IMR-90 (cell line): ENCODE measurements around the gene PKDCC. TPM values are rescaled to one million over a fixed set of nuclear protein-coding genes. Genes with fewer than 3 reads are reported as not detected.

ENCODE experiments used
- ATAC-seq: fragments of 200-7000 bp; cut with Tn5 transposase; 2 replicates; pipeline ENCODE4 v1.9.1; 2020; ENCODE audit warnings: low read depth, mild to moderate bottlenecking, moderate library complexity
- BruUV-seq: library from RNA; stranded (reverse); fragments of 400-500 nt; replicated peaks from 2 replicates; lab custom pipeline; 2021; lab: Mats Ljungman, UMichigan
- CTCF ChIA-PET: fragments of 300-600 bp; formaldehyde crosslinking; extraction: SDS; loops from one replicate; lab custom pipeline; 2021; ENCODE audit warnings: antibody characterized with exemption; lab: Yijun Ruan, JAX
- POLR2A ChIA-PET: fragments of 300-600 bp; sonication (Branson Sonifier 250); formaldehyde crosslinking; loops from one replicate; lab custom pipeline; 2022; ENCODE audit warnings: antibody characterized with exemption; ENCODE audit not compliant: unreplicated experiment; lab: Charles Lee
- DNase-seq: peaks from one replicate; pipeline ENCODE4 v3.0.0; 2013
- H2AFZ ChIP-seq: replicated peaks from 2 replicates; pipeline ENCODE3; 2013; ENCODE audit warnings: low read length, mild to moderate bottlenecking; ENCODE audit not compliant: poor library complexity
- H2AK5ac ChIP-seq: 2 replicates; pipeline ENCODE4 v1.6.1; 2013; ENCODE audit warnings: low read depth, low read length, inconsistent platforms
- H2AK9ac ChIP-seq: replicated peaks from 2 replicates; pipeline ENCODE3; 2013; ENCODE audit warnings: mild to moderate bottlenecking, low read depth, low read length, moderate library complexity; ENCODE audit not compliant: poor library complexity
- H2BK120ac ChIP-seq: 2 replicates; pipeline ENCODE4 v1.6.1; 2013; ENCODE audit warnings: low read depth, low read length, inconsistent platforms
- H2BK15ac ChIP-seq: 3 replicates; pipeline ENCODE4 v1.6.1; 2013; ENCODE audit warnings: low read depth, low read length, inconsistent platforms
- H2BK20ac ChIP-seq: 2 replicates; pipeline ENCODE4 v1.6.1; 2013; ENCODE audit warnings: low read depth, mild to moderate bottlenecking, inconsistent platforms, low read length, moderate library complexity
- H2BK5ac ChIP-seq: 2 replicates; pipeline ENCODE4 v1.6.1; 2013; ENCODE audit warnings: mild to moderate bottlenecking, low read depth, low read length, inconsistent platforms; ENCODE audit not compliant: poor library complexity, severe bottlenecking
- H3K14ac ChIP-seq: replicated peaks from 2 replicates; pipeline ENCODE4 v1.6.1; 2013; ENCODE audit warnings: low read depth, low read length, inconsistent platforms
- H3K18ac ChIP-seq: 2 replicates; pipeline ENCODE4 v1.6.1; 2013; ENCODE audit warnings: low read depth, low read length, control low read depth
- H3K23ac ChIP-seq: 2 replicates; pipeline ENCODE4 v1.6.1; 2013; ENCODE audit warnings: low read depth, low read length, inconsistent platforms
- H3K27ac ChIP-seq: 2 replicates; pipeline ENCODE4 v1.5.1; 2013; ENCODE audit warnings: mild to moderate bottlenecking, control low read depth, low read length; ENCODE audit not compliant: insufficient read depth
- H3K27me3 ChIP-seq: 2 replicates; pipeline ENCODE4 v1.6.1; 2013; ENCODE audit warnings: low read length; ENCODE audit not compliant: control insufficient read depth, insufficient read depth
- H3K36me3 ChIP-seq: 2 replicates; pipeline ENCODE4 v1.6.1; 2013; ENCODE audit warnings: low read length, mixed read lengths; ENCODE audit not compliant: control insufficient read depth, insufficient read depth
- H3K4ac ChIP-seq: 2 replicates; pipeline ENCODE4 v1.6.1; 2013; ENCODE audit warnings: low read depth, low read length, inconsistent platforms
- H3K4me1 ChIP-seq: 2 replicates; pipeline ENCODE4 v1.6.1; 2013; ENCODE audit warnings: low read length, mixed read lengths; ENCODE audit not compliant: control insufficient read depth, insufficient read depth
- H3K4me2 ChIP-seq: 2 replicates; pipeline ENCODE4 v1.6.1; 2013; ENCODE audit warnings: low read depth, mild to moderate bottlenecking, control low read depth, low read length, moderate library complexity
- H3K4me3 ChIP-seq: 2 replicates; pipeline ENCODE4 v1.5.1; 2013; ENCODE audit warnings: low read depth, mild to moderate bottlenecking, control low read depth, low read length, moderate library complexity; ENCODE audit not compliant: insufficient read depth
- H3K56ac ChIP-seq: 2 replicates; pipeline ENCODE4 v1.6.1; 2013; ENCODE audit warnings: low read length, inconsistent platforms; ENCODE audit not compliant: insufficient read depth; ENCODE audit errors: extremely low read depth
- H3K79me1 ChIP-seq, 2 experiments: 2 replicates each; pipeline ENCODE4 v1.6.1; 2013; ENCODE audit warnings: low read length in 2 of 2, inconsistent platforms in 1 of 2, low read depth in 1 of 2
- H3K9ac ChIP-seq: 2 replicates; pipeline ENCODE4 v1.6.1; 2013; ENCODE audit warnings: low read depth, low read length, control low read depth
- H3K9me1 ChIP-seq: 2 replicates; pipeline ENCODE4 v1.6.1; 2013; ENCODE audit warnings: low read length, inconsistent platforms; ENCODE audit not compliant: insufficient read depth
- H3K9me3 ChIP-seq: 2 replicates; pipeline ENCODE4 v1.6.1; 2013; ENCODE audit warnings: low read length; ENCODE audit not compliant: control insufficient read depth, insufficient read depth
- H4K20me1 ChIP-seq: 2 replicates; pipeline ENCODE4 v1.6.1; 2013; ENCODE audit warnings: low read length, inconsistent platforms; ENCODE audit not compliant: insufficient read depth
- H4K5ac ChIP-seq: 2 replicates; pipeline ENCODE4 v1.6.1; 2013; ENCODE audit warnings: mild to moderate bottlenecking, low read depth, low read length, control low read depth
- H4K8ac ChIP-seq, 2 experiments: 2 replicates each; pipeline ENCODE4 v1.6.1; 2013; ENCODE audit warnings: low read depth in 2 of 2, low read length in 2 of 2, control low read depth in 1 of 2, inconsistent platforms in 1 of 2
- H4K91ac ChIP-seq: 2 replicates; pipeline ENCODE4 v1.6.1; 2013; ENCODE audit warnings: low read depth, low read length, inconsistent platforms; ENCODE audit not compliant: insufficient read depth
- BHLHE40 ChIP-seq: fragments of 150-350 bp; IDR thresholded peaks from 2 replicates; pipeline ENCODE4 v1.6.1; 2016; ENCODE audit warnings: mild to moderate bottlenecking, low read depth, low read length
- CEBPB ChIP-seq: IDR thresholded peaks from 2 replicates; pipeline ENCODE4 v1.6.1; 2012; ENCODE audit warnings: low read depth, low read length, improper control_type of control experiment
- MAZ ChIP-seq: IDR thresholded peaks from 2 replicates; pipeline ENCODE4 v1.6.1; 2012; ENCODE audit warnings: low read depth, mild to moderate bottlenecking, low read length, improper control_type of control experiment, moderate library complexity, borderline replicate concordance
- NFE2L2 ChIP-seq: fragments of 150-350 bp; IDR thresholded peaks from 2 replicates; pipeline ENCODE4 v1.6.1; 2016; ENCODE audit warnings: low read depth, mild to moderate bottlenecking, low read length
- RAD21 ChIP-seq: IDR thresholded peaks from 2 replicates; pipeline ENCODE4 v1.6.1; 2012; ENCODE audit warnings: low read length, improper control_type of control experiment
- USF2 ChIP-seq: fragments of 150-350 bp; IDR thresholded peaks from 2 replicates; pipeline ENCODE4 v1.6.1; 2017; ENCODE audit warnings: mild to moderate bottlenecking, antibody characterized with exemption, low read length, low read depth
- WGBS, 2 experiments: methylation state at CpG; one replicate each; pipeline versions ENCODE4 v1.1.5 to v1.1.7; 2013; ENCODE audit warnings: missing lambda C conversion rate in 2 of 2; ENCODE audit not compliant: insufficient read length in 1 of 2; ENCODE audit errors: extremely low coverage in 2 of 2; 5-methylcytosine and 5-hydroxymethylcytosine counted together
- dilution Hi-C: fragments of 300-500 bp; cut with HindIII; formaldehyde crosslinking; loops from one replicate; pipeline ENCODE4 v1.14.3; 2018; ENCODE audit warnings: low sequenced_read_pairs; ENCODE audit not compliant: unreplicated experiment
- in situ Hi-C: fragments of 300-500 bp; cut with MboI; formaldehyde crosslinking; loops from 3 replicates; pipeline ENCODE4 v1.14.3; 2019; ENCODE audit warnings: low sequenced_read_pairs, inconsistent platforms, mixed read lengths
- intact Hi-C: fragments of 100-400 bp; cut with micrococcal nuclease; formaldehyde crosslinking; loops from 2 replicates; pipeline ENCODE4 v1.10.0; 2022
- polyA plus RNA-seq, 3 experiments: library from polyadenylated mRNA; depleted of rRNA; stranded (reverse); fragments of >200 nt; gene quantifications; 2 replicates each; pipeline ENCODE4 v1.2.3, GENCODE V29; 2012; ENCODE audit warnings: low replicate concordance in 1 of 3
- total RNA-seq: library from RNA; depleted of rRNA; stranded (reverse); fragments of >200 nt; gene quantifications from 2 replicates; pipeline ENCODE4 v1.2.3, GENCODE V29; 2012

The PKDCC gene
- total and polyA plus RNA-seq, 2 of the 4 experiments (the other 2 are of a cell fraction): 55.6 to 95.7 TPM

GRCh38 chr2:42029171-42029570 is 18.6 kb upstream of the PKDCC start:
- Histone ChIP-seq H2BK5ac (no peak overlapping the region), H4K8ac (no peak overlapping the region), H3K9me1 (peaks cover 12% of the 10 kb centered on the region; the same call in 1 of the 2 replicates), H3K14ac (no peak overlapping the region), H2BK120ac (no peak overlapping the region), H3K4me3 (no peak overlapping the region), H2BK20ac (no peak overlapping the region), H2AFZ (no peak overlapping the region), H3K27me3 (peaks cover 5% of the 10 kb centered on the region), H4K20me1 (no peaks in the 10 kb centered on the region), H3K9me3 (no peaks in the 10 kb centered on the region), H2AK9ac (no peak overlapping the region), H3K36me3 (no peaks in the 10 kb centered on the region), H3K18ac (no peak overlapping the region), H3K79me1 (no peaks in the 10 kb centered on the region), H3K56ac (no peak overlapping the region), H2BK15ac (no peak overlapping the region), H3K4me1 (peaks cover 14% of the 10 kb centered on the region; the same call in 1 of the 2 replicates), H4K91ac (no peak overlapping the region), H3K9ac (no peak overlapping the region), H3K27ac (no peak overlapping the region), H4K5ac (no peak overlapping the region), H2AK5ac (no peak overlapping the region), H3K4me2 (no peak overlapping the region), H3K23ac (no peak overlapping the region), H3K4ac (no peak overlapping the region)
- WGBS, 2 experiments: 80% methylated on average over 1 of the region's 4 CpGs; no CpG with 5 or more reads in 1 of the 2 experiments
- intact Hi-C loops: no loop called here
- ATAC-seq: no peak
- TF ChIP-seq NFE2L2 (no peak), RAD21 (no peak), USF2 (no peak), BHLHE40 (no peak), MAZ (no peak), CEBPB (no peak)
- no peak for DNase-seq
- in situ Hi-C loops: no loop called here
- dilution Hi-C loops: no loop called here
- CTCF ChIA-PET: no interaction called here
- BruUV-seq: no TSS peak
- POLR2A ChIA-PET: interaction anchor here (0.6 kb wide), 1 partner anchor 60 kb away, joined by 4 read pairs; no protein-coding TSS in a partner anchor
